WTC11 (cell line): ENCODE results near the gene LDAH. TPM values are rescaled to one million over a fixed set of nuclear protein-coding genes. Genes with fewer than 3 reads are reported as not detected.

Experiments used
- ATAC-seq: fragments of 200-7000 bp; cut with Tn5 transposase; 2 replicates; pipeline ENCODE4 v1.10.0; 2021; ENCODE audit warnings: mild to moderate bottlenecking, moderate library complexity
- CTCF ChIA-PET: fragments of 300-600 bp; sonication (Branson Sonifier 250); formaldehyde crosslinking; loops from one replicate; lab custom pipeline; 2021; ENCODE audit warnings: antibody characterized with exemption; lab: Charles Lee
- POLR2A ChIA-PET: fragments of 350-600 bp; sonication (Branson Sonifier 250); formaldehyde crosslinking; loops from one replicate; lab custom pipeline; 2021; ENCODE audit warnings: antibody characterized with exemption; lab: Charles Lee
- DNase-seq: peaks from one replicate; pipeline ENCODE4 v3.0.0; 2021; ENCODE audit warnings: low spot score
- H3K27ac Mint-ChIP-seq: 2 replicates; pipeline ENCODE4 v1.8.0; 2021; ENCODE audit warnings: mixed read lengths
- H3K27me3 Mint-ChIP-seq: 2 replicates; pipeline ENCODE4 v1.8.0; 2021; ENCODE audit warnings: low read depth, mild to moderate bottlenecking, moderate library complexity, mixed read lengths
- H3K36me3 Mint-ChIP-seq: 2 replicates; pipeline ENCODE4 v1.8.0; 2021; ENCODE audit warnings: mixed read lengths
- H3K4me1 Mint-ChIP-seq: 2 replicates; pipeline ENCODE4 v1.8.0; 2022; ENCODE audit warnings: mixed read lengths
- H3K4me3 Mint-ChIP-seq: 2 replicates; pipeline ENCODE4 v1.8.0; 2021; ENCODE audit warnings: mild to moderate bottlenecking, moderate library complexity, mixed read lengths
- H3K9me3 Mint-ChIP-seq: 2 replicates; pipeline ENCODE4 v1.8.0; 2021; ENCODE audit warnings: mixed read lengths
- GABPB1 ChIP-seq: sonication (generic); formaldehyde crosslinking; IDR thresholded peaks from 2 replicates; pipeline ENCODE4 v1.8.1; 2023; ENCODE audit warnings: mild to moderate bottlenecking, missing genetic modification reagents
- HMGA2 ChIP-seq: fragments of 250-450 bp; sonication (Bioruptor Pico); IDR thresholded peaks from 2 replicates; pipeline ENCODE4 v1.4.0; 2021; ENCODE audit warnings: mild to moderate bottlenecking, moderate library complexity
- IRF2 ChIP-seq: sonication (generic); formaldehyde crosslinking; IDR thresholded peaks from 2 replicates; pipeline ENCODE4 v1.8.0; 2022; ENCODE audit warnings: low read depth, missing genetic modification reagents, borderline replicate concordance
- SP1 ChIP-seq: sonication (generic); formaldehyde crosslinking; conservative IDR thresholded peaks from 2 replicates; pipeline ENCODE4 v1.8.1; 2022; ENCODE audit warnings: missing genetic modification reagents
- ZBTB21 ChIP-seq: sonication (generic); formaldehyde crosslinking; IDR thresholded peaks from 2 replicates; pipeline ENCODE4 v1.8.1; 2023; ENCODE audit warnings: mild to moderate bottlenecking, missing genetic modification reagents, borderline replicate concordance
- ZNF317 ChIP-seq: sonication (generic); formaldehyde crosslinking; IDR thresholded peaks from 2 replicates; pipeline ENCODE4 v1.8.1; 2023; ENCODE audit warnings: low read depth, mild to moderate bottlenecking, moderate library complexity, missing genetic modification reagents, borderline replicate concordance
- ZNF671 ChIP-seq: fragments of 250-450 bp; sonication (Bioruptor Pico); IDR thresholded peaks from 2 replicates; pipeline ENCODE4 v1.8.0; 2021; ENCODE audit warnings: mild to moderate bottlenecking
- total RNA-seq: library from RNA; stranded (reverse); gene quantifications from 3 replicates; pipeline ENCODE4 v1.2.3, GENCODE V29; 2021
- TF ChIP-seq, protein P1 (sequence below): sonication (generic); formaldehyde crosslinking; IDR thresholded peaks from 2 replicates; pipeline ENCODE4 v1.8.1; 2023; ENCODE audit warnings: mild to moderate bottlenecking, missing genetic modification reagents
- TF ChIP-seq, protein P2 (sequence below): sonication (generic); formaldehyde crosslinking; IDR thresholded peaks from 2 replicates; pipeline ENCODE4 v1.8.1; 2023; ENCODE audit warnings: mild to moderate bottlenecking, missing genetic modification reagents, moderate library complexity
- TF ChIP-seq, protein P3 (sequence below): sonication (generic); formaldehyde crosslinking; IDR thresholded peaks from 2 replicates; pipeline ENCODE4 v1.8.1; 2022; ENCODE audit warnings: missing genetic modification reagents, borderline replicate concordance
- TF ChIP-seq, protein P4 (sequence below): sonication (generic); formaldehyde crosslinking; IDR thresholded peaks from 2 replicates; pipeline ENCODE4 v1.8.0; 2022; ENCODE audit warnings: mild to moderate bottlenecking, missing genetic modification reagents
- TF ChIP-seq, protein P5 (sequence below): sonication (generic); formaldehyde crosslinking; IDR thresholded peaks from 2 replicates; pipeline ENCODE4 v1.8.0; 2022; ENCODE audit warnings: missing genetic modification reagents

Gene LDAH
- total RNA-seq, 1 experiment from 2014 or later, result 20.5 TPM

DNA sequence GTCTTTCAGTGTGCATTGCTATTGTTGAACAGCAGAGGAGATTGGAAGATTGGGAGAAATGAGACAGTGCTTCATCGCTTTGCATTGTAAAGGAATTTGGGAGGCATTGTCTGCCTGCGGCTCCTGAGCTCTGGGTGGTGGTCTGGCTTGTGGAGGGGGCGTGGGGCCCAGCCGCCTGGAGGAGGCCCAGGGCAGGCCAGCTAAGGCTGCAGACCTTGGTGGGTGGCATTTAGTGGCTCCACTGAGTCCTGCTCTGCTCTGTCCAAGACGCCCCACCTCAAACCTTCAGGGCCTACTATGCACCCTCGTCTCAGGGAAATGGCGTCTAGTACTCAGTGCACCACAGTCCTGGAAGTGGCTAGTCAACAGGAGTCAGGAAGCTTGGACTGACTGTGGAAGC lies 166.3 kb downstream of the LDAH start (continued):
- TF ChIP-seq, protein P1, sequence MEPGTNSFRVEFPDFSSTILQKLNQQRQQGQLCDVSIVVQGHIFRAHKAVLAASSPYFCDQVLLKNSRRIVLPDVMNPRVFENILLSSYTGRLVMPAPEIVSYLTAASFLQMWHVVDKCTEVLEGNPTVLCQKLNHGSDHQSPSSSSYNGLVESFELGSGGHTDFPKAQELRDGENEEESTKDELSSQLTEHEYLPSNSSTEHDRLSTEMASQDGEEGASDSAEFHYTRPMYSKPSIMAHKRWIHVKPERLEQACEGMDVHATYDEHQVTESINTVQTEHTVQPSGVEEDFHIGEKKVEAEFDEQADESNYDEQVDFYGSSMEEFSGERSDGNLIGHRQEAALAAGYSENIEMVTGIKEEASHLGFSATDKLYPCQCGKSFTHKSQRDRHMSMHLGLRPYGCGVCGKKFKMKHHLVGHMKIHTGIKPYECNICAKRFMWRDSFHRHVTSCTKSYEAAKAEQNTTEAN (CRISPR knock-in tag), result no peak
- TF ChIP-seq GABPB1 (CRISPR knock-in tag) (no peak), HMGA2 (no peak), ZNF317 (CRISPR knock-in tag) (no peak), SP1 (CRISPR knock-in tag) (no peak), ZNF671 (CRISPR knock-in tag) (no peak)
- TF ChIP-seq, protein P2, sequence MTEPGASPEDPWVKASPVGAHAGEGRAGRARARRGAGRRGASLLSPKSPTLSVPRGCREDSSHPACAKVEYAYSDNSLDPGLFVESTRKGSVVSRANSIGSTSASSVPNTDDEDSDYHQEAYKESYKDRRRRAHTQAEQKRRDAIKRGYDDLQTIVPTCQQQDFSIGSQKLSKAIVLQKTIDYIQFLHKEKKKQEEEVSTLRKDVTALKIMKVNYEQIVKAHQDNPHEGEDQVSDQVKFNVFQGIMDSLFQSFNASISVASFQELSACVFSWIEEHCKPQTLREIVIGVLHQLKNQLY (CRISPR knock-in tag), result no peak
- TF ChIP-seq, protein P3, sequence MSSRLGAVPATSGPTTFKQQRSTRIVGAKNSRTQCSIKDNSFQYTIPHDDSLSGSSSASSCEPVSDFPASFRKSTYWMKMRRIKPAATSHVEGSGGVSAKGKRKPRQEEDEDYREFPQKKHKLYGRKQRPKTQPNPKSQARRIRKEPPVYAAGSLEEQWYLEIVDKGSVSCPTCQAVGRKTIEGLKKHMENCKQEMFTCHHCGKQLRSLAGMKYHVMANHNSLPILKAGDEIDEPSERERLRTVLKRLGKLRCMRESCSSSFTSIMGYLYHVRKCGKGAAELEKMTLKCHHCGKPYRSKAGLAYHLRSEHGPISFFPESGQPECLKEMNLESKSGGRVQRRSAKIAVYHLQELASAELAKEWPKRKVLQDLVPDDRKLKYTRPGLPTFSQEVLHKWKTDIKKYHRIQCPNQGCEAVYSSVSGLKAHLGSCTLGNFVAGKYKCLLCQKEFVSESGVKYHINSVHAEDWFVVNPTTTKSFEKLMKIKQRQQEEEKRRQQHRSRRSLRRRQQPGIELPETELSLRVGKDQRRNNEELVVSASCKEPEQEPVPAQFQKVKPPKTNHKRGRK (CRISPR knock-in tag), result no peak
- TF ChIP-seq, protein P4, sequence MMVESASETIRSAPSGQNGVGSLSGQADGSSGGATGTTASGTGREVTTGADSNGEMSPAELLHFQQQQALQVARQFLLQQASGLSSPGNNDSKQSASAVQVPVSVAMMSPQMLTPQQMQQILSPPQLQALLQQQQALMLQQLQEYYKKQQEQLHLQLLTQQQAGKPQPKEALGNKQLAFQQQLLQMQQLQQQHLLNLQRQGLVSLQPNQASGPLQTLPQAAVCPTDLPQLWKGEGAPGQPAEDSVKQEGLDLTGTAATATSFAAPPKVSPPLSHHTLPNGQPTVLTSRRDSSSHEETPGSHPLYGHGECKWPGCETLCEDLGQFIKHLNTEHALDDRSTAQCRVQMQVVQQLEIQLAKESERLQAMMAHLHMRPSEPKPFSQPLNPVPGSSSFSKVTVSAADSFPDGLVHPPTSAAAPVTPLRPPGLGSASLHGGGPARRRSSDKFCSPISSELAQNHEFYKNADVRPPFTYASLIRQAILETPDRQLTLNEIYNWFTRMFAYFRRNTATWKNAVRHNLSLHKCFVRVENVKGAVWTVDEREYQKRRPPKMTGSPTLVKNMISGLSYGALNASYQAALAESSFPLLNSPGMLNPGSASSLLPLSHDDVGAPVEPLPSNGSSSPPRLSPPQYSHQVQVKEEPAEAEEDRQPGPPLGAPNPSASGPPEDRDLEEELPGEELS, result no peak
- TF ChIP-seq, protein P5, sequence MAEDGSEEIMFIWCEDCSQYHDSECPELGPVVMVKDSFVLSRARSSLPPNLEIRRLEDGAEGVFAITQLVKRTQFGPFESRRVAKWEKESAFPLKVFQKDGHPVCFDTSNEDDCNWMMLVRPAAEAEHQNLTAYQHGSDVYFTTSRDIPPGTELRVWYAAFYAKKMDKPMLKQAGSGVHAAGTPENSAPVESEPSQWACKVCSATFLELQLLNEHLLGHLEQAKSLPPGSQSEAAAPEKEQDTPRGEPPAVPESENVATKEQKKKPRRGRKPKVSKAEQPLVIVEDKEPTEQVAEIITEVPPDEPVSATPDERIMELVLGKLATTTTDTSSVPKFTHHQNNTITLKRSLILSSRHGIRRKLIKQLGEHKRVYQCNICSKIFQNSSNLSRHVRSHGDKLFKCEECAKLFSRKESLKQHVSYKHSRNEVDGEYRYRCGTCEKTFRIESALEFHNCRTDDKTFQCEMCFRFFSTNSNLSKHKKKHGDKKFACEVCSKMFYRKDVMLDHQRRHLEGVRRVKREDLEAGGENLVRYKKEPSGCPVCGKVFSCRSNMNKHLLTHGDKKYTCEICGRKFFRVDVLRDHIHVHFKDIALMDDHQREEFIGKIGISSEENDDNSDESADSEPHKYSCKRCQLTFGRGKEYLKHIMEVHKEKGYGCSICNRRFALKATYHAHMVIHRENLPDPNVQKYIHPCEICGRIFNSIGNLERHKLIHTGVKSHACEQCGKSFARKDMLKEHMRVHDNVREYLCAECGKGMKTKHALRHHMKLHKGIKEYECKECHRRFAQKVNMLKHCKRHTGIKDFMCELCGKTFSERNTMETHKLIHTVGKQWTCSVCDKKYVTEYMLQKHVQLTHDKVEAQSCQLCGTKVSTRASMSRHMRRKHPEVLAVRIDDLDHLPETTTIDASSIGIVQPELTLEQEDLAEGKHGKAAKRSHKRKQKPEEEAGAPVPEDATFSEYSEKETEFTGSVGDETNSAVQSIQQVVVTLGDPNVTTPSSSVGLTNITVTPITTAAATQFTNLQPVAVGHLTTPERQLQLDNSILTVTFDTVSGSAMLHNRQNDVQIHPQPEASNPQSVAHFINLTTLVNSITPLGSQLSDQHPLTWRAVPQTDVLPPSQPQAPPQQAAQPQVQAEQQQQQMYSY (CRISPR knock-in tag), result no peak

DNA sequence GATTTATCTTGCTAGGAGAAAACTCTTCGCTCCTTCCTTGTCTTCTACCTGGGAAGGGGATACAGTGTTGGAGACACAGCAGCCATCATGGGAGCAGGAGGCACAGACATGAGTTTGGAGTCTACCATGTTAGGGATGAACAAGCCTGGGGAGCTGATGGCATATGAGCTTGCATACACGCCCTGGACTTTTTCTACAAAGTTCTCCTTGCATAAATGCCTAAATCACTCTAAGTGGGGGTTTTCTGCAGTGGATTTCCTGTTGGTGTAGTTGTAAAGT lies 168.4 kb downstream of the LDAH start:
- H3K9me3 Mint-ChIP-seq, result no peaks in the 10 kb centered on the region
- ChIA-PET CTCF (interaction anchor here (1.6 to 4.7 kb wide), 2 partner anchors 19 to 22 kb away, joined by 4 to 25 read pairs; no protein-coding TSS in a partner anchor), POLR2A (no interaction called here)
- TF ChIP-seq, protein P2 (CRISPR knock-in tag), result no peak
- TF ChIP-seq, all 79 proteins: peak for 0
- DNase-seq, result no peak
- no peak for ATAC-seq
- Mint-ChIP-seq H3K4me1 (peaks cover 16% of the 10 kb centered on the region), H3K27me3 (peaks cover 18% of the 10 kb centered on the region), H3K4me3 (no peak overlapping the region), H3K27ac (no peak overlapping the region), H3K36me3 (no peaks in the 10 kb centered on the region)

DNA sequence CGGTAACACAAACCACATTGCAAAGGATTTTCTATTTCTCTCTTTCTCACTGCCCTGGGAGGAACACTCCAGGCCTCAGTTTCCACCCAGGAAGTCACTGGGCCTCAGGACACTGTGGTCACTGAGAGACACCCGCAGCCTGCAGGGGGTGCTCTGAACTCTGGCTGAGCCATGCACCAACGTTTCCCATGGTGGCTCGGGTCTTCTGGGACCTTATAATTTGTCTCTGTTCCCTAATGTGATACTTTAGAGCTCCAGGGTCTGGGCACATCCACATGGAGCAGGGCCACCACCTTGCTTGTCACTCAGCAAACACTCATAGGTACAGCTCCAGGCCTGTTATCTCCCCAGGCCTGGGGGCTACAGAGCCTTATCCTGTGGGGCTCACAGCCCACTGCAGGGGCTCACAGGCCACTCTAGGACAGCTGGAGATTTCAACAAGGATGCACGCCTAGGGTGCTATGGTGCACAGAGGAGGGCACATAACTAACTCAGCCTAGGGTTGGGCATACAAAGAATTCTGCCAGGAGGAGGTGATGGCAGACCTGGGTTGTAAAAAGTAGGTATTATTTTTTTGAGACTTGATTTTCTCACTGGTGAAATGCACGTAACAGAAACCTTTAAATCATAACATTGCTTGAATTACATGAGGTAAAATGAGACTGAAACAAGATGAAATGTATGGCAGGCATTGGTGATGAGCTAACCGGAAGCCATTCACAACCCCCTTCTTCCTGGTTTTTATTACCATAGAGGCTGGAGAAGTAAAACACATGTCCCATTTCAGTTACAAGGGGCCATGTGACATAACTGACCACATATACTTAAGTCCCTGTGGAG lies 169.0 kb downstream of the LDAH start:
- ChIA-PET CTCF (interaction anchor here (0.7 to 4.7 kb wide), 4 partner anchors 7 to 309 kb away, joined by 3 to 77 read pairs (median 14); no protein-coding TSS in a partner anchor), POLR2A (no interaction called here)
- Mint-ChIP-seq H3K4me3 (no peak overlapping the region), H3K27ac (no peak overlapping the region), H3K9me3 (no peaks in the 10 kb centered on the region), H3K27me3 (peaks cover 17% of the 10 kb centered on the region), H3K36me3 (no peaks in the 10 kb centered on the region), H3K4me1 (peaks cover 20% of the 10 kb centered on the region)
- ATAC-seq (no peak), DNase-seq (no peak)
- no peak for TF ChIP-seq IRF2 (CRISPR knock-in tag)
- no peak for TF ChIP-seq ZBTB21 (CRISPR knock-in tag)
